Transverse colon (tissue), 4 donors: ENCODE data around the gene MCM8.

Experiments used
- EP300 ChIP-seq: sonication (generic); formaldehyde crosslinking; IDR thresholded peaks from one replicate; pipeline ENCODE4 v1.6.1; 2017; ENCODE audit warnings: antibody characterized with exemption, low read depth
- POLR2A ChIP-seq: fragments of 450-650 bp; IDR thresholded peaks from one replicate; pipeline ENCODE4 v1.6.1; 2016; ENCODE audit warnings: antibody characterized with exemption, mild to moderate bottlenecking, moderate library complexity
- POLR2AphosphoS5 ChIP-seq, 3 donors: sonication (generic); formaldehyde crosslinking; IDR thresholded peaks; one replicate each; pipeline ENCODE4 v1.6.1; 2016; ENCODE audit warnings: antibody characterized with exemption in 3 of 3
- TF ChIP-seq, protein P1 (sequence below), 5 experiments: fragments of 200-600 bp in 3 of 5; fragments of 450-650 bp in 2 of 5; sonication (generic) in 3 of 5; IDR thresholded peaks; 1 replicate in 2 of 5; 2 replicates in 3 of 5; pipeline ENCODE4 v1.5.1; 2016 to 2017; ENCODE audit warnings: antibody characterized with exemption in 5 of 5, inconsistent platforms in 3 of 5, mild to moderate bottlenecking in 2 of 5, moderate library complexity in 1 of 5

DNA sequence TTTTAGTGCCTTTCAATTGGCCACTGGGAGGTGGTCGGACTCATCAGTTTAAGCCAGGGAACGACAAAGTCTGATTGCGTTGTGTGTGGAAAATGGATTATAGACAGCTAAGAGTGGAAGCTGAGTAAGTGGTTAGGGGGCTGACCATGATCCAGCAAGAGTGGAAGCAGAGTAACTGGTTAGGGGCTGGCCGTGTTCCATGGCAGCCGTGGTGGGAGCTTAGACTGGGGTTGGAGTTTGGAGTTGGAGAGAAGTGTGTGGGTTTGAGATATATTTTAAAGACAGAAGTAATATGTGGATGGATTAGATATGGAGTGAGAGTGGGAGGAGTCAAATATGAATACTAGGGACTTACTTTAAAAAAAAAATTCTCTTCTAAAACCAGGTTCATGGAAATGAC, 61.7 kb downstream of the MCM8 start:
- TF ChIP-seq, protein P1, sequence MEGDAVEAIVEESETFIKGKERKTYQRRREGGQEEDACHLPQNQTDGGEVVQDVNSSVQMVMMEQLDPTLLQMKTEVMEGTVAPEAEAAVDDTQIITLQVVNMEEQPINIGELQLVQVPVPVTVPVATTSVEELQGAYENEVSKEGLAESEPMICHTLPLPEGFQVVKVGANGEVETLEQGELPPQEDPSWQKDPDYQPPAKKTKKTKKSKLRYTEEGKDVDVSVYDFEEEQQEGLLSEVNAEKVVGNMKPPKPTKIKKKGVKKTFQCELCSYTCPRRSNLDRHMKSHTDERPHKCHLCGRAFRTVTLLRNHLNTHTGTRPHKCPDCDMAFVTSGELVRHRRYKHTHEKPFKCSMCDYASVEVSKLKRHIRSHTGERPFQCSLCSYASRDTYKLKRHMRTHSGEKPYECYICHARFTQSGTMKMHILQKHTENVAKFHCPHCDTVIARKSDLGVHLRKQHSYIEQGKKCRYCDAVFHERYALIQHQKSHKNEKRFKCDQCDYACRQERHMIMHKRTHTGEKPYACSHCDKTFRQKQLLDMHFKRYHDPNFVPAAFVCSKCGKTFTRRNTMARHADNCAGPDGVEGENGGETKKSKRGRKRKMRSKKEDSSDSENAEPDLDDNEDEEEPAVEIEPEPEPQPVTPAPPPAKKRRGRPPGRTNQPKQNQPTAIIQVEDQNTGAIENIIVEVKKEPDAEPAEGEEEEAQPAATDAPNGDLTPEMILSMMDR (IDR thresholded peaks at IDR 0.05): no peak
- no peak for TF ChIP-seq POLR2A
- no peak for TF ChIP-seq EP300
- no peak for TF ChIP-seq POLR2AphosphoS5 (IDR thresholded peaks at IDR 0.05)
